OCI-LY1 (cell line): Measurements from ENCODE around the gene C19orf25.

Experiments
- CTCF ChIP-seq: fragments of 200-600 bp; sonication (generic), shearing (Covaris generic); IDR thresholded peaks from 2 replicates; pipeline ENCODE4 v1.5.1; 2017; ENCODE audit warnings: mild to moderate bottlenecking, antibody characterized with exemption, low read length, moderate library complexity, mixed read lengths
- EZH2 ChIP-seq: fragments of 200-600 bp; sonication (generic), shearing (Covaris generic); IDR thresholded peaks from 2 replicates; pipeline ENCODE4 v1.8.0; 2017; ENCODE audit warnings: borderline replicate concordance, mixed run types, mild to moderate bottlenecking, antibody characterized with exemption, low read length, moderate library complexity, mixed read lengths

- TF ChIP-seq CTCF (no peak), EZH2 (no peak)
Observed at GRCh38 chr19:1494115-1494815, 15.2 kb upstream of the C19orf25 start.
